ENCODE data around the gene ANKMY1. TPM values are rescaled to one million over a fixed set of nuclear protein-coding genes. Genes with fewer than 3 reads are reported as not detected.

ANKMY1 gene
- total RNA-seq, 4 donors from 2014 or later = 13.3 to 40.8 (median 22.0) TPM

- Histone ChIP-seq H3K27me3 (no peaks in the 10 kb centered on the region), H3K4me1 (no peaks in the 10 kb centered on the region), H3K36me3 (no peaks in the 10 kb centered on the region), H3K27ac (no peak overlapping the region), H3K4me3 (no peak overlapping the region), H3K9me3 (no peaks in the 10 kb centered on the region)
- TF ChIP-seq CTCF (IDR thresholded peaks at IDR 0.05) (no peak), POLR2A (IDR thresholded peaks at IDR 0.05) (no peak)
- no peak for DNase-seq
- intact Hi-C loops (cut with DNase I; ENCODE audit: low total_unique reads) = no loop called here
Measured at GRCh38 chr2:240506406-240507059, 51.3 kb downstream of the ANKMY1 start.

DNA sequence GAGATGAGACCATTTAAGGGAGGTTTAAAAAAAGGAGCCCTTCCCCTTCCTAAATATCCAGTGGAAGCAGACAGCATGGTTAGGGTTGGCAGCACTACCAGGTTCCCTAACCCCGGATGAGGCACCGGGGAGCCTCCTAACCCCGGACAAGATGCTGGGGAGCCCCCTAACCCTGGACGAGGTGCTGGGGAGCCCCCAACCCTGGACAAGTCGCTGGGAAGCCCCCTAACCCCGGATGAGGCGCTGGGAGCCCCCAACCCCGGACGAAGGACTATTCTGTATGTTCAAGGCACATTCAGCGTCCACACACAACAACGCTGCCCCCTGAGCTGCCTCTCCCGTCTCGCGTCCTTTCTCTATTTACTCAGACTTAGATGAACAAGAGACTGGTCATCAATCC lies 51.9 kb downstream of the ANKMY1 start:
- no peak overlapping the region for H3K4me3 ChIP-seq
- intact Hi-C loops (cut with DNase I; ENCODE audit: low total_unique reads) = no loop called here
- TF ChIP-seq CTCF (IDR thresholded peaks at IDR 0.05) (no peak), POLR2A (IDR thresholded peaks at IDR 0.05) (no peak)
- no peaks in the 10 kb centered on the region for H3K4me1 ChIP-seq
- H3K9me3 ChIP-seq = no peaks in the 10 kb centered on the region
- no peak overlapping the region for H3K27ac ChIP-seq
- no peak for DNase-seq
- no peaks in the 10 kb centered on the region for H3K36me3 ChIP-seq
- no peaks in the 10 kb centered on the region for H3K27me3 ChIP-seq

DNA sequence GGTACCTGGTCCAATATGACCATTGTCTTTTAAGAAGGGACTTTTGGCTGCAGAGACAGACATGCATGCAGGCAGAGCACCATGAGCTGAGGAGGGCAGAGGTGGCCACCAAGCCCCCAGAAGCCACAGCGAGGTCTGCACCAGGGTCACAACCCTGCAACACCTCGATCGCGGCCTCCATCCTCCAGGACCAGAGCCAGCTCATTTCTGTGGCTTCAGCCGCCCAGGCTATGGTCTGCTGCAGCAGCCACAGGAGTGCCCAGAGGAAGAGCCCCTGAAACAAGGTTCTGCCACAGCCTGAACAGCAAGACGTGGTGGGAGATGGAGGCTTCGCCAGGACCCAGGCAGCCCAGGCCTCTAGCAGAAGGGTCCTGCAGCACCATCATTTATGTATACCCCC lies 53.9 kb downstream of the ANKMY1 start:
- no peaks in the 10 kb centered on the region for H3K9me3 ChIP-seq
- no peaks in the 10 kb centered on the region for H3K4me1 ChIP-seq
- intact Hi-C loops (cut with DNase I; ENCODE audit: low total_unique reads) = no loop called here
- no peak for DNase-seq
- H3K36me3 ChIP-seq = no peaks in the 10 kb centered on the region
- no peaks in the 10 kb centered on the region for H3K27me3 ChIP-seq
- H3K4me3 ChIP-seq = no peak overlapping the region
- TF ChIP-seq CTCF (IDR thresholded peaks at IDR 0.05) = no peak
- no peak for TF ChIP-seq POLR2A (IDR thresholded peaks at IDR 0.05)
- no peak overlapping the region for H3K27ac ChIP-seq

- TF ChIP-seq POLR2A (IDR thresholded peaks at IDR 0.05) = no peak
- TF ChIP-seq CTCF (IDR thresholded peaks at IDR 0.05) = no peak
- Histone ChIP-seq H3K27me3 (no peaks in the 10 kb centered on the region), H3K36me3 (no peaks in the 10 kb centered on the region), H3K4me3 (no peak overlapping the region), H3K9me3 (no peaks in the 10 kb centered on the region), H3K4me1 (no peaks in the 10 kb centered on the region), H3K27ac (no peak overlapping the region)
- no peak for DNase-seq
- intact Hi-C loops (cut with DNase I; ENCODE audit: low total_unique reads) = no loop called here
Measured at GRCh38 chr2:240503375-240503774, 54.4 kb downstream of the ANKMY1 start.

GRCh38 chr2:240502430-240503121 lies 55.2 kb downstream of the ANKMY1 start:
- DNase-seq = no peak
- no peak for TF ChIP-seq CTCF (IDR thresholded peaks at IDR 0.05)
- TF ChIP-seq POLR2A (IDR thresholded peaks at IDR 0.05) = no peak
- H3K27ac ChIP-seq = no peak overlapping the region
- no peaks in the 10 kb centered on the region for H3K27me3 ChIP-seq
- no peaks in the 10 kb centered on the region for H3K4me1 ChIP-seq
- no peaks in the 10 kb centered on the region for H3K9me3 ChIP-seq
- no peaks in the 10 kb centered on the region for H3K36me3 ChIP-seq
- no peak overlapping the region for H3K4me3 ChIP-seq
- intact Hi-C loops (cut with DNase I; ENCODE audit: low total_unique reads) = no loop called here
